Trophoblast cell (in vitro differentiated cells and primary cell): Measurements from ENCODE around the gene ABHD1.
"Not testable (repeated sequence)": the region's sequence is repeated elsewhere in the genome, so short reads cannot be mapped to it uniquely, and the experiment has no call there.

ENCODE experiments used
- DNase-seq, 2 donors: peaks; one replicate each; pipeline ENCODE4 v3.0.0-alpha.2; 2016
- H2AFZ ChIP-seq: 2 replicates; pipeline ENCODE4 v1.6.1; 2013; ENCODE audit warnings: low read length, moderate library complexity, mild to moderate bottlenecking; ENCODE audit not compliant: insufficient read depth, poor library complexity
- H2AK5ac ChIP-seq: 2 replicates; pipeline ENCODE4 v1.6.1; 2013; ENCODE audit warnings: mild to moderate bottlenecking, low read length
- H2BK120ac ChIP-seq: 2 replicates; pipeline ENCODE4 v1.6.1; 2013; ENCODE audit warnings: low read length, mild to moderate bottlenecking, moderate library complexity; ENCODE audit not compliant: insufficient read depth, poor library complexity
- H2BK12ac ChIP-seq: 2 replicates; pipeline ENCODE4 v1.6.1; 2013; ENCODE audit warnings: mild to moderate bottlenecking, low read length, moderate library complexity
- H2BK5ac ChIP-seq: 2 replicates; pipeline ENCODE4 v1.6.1; 2013; ENCODE audit warnings: low read length, low read depth, moderate library complexity, mild to moderate bottlenecking; ENCODE audit not compliant: poor library complexity
- H3K14ac ChIP-seq: 2 replicates; pipeline ENCODE4 v1.6.1; 2013; ENCODE audit warnings: mild to moderate bottlenecking, low read length
- H3K18ac ChIP-seq: 2 replicates; pipeline ENCODE4 v1.6.1; 2013; ENCODE audit warnings: mild to moderate bottlenecking, low read length
- H3K23ac ChIP-seq: 2 replicates; pipeline ENCODE4 v1.6.1; 2013; ENCODE audit warnings: low read length
- H3K27ac ChIP-seq: 2 replicates; pipeline ENCODE4 v1.5.1; 2013; ENCODE audit warnings: low read depth, mild to moderate bottlenecking, inconsistent platforms, low read length, moderate library complexity
- H3K27me3 ChIP-seq: 2 replicates; pipeline ENCODE4 v1.6.1; 2013; ENCODE audit warnings: inconsistent platforms, mild to moderate bottlenecking, low read length, moderate library complexity; ENCODE audit not compliant: insufficient read depth
- H3K36me3 ChIP-seq, 2 experiments: 1 replicate in 1 of 2; 2 replicates in 1 of 2; pipeline ENCODE4 v1.6.1; 2013; ENCODE audit warnings: low read length in 2 of 2, mild to moderate bottlenecking in 2 of 2, moderate library complexity in 1 of 2; ENCODE audit not compliant: insufficient read depth in 2 of 2, control insufficient read depth in 1 of 2
- H3K4ac ChIP-seq: 2 replicates; pipeline ENCODE4 v1.6.1; 2013; ENCODE audit warnings: low read depth, mild to moderate bottlenecking, low read length, moderate library complexity
- H3K4me1 ChIP-seq, 2 experiments: 1 replicate in 1 of 2; 2 replicates in 1 of 2; pipeline ENCODE4 v1.6.1; 2013; ENCODE audit warnings: low read length in 2 of 2, mild to moderate bottlenecking in 2 of 2, moderate library complexity in 1 of 2; ENCODE audit not compliant: insufficient read depth in 2 of 2, control insufficient read depth in 1 of 2
- H3K4me2 ChIP-seq: 2 replicates; pipeline ENCODE4 v1.6.1; 2013; ENCODE audit warnings: inconsistent platforms, mild to moderate bottlenecking, low read length, moderate library complexity
- H3K4me3 ChIP-seq: 2 replicates; pipeline ENCODE4 v1.5.1; 2013; ENCODE audit warnings: mild to moderate bottlenecking, low read depth, low read length, inconsistent platforms
- H3K79me1 ChIP-seq: one replicate; pipeline ENCODE4 v1.6.1; 2013; ENCODE audit warnings: low read length
- H3K79me2 ChIP-seq: 2 replicates; pipeline ENCODE4 v1.6.1; 2013; ENCODE audit warnings: low read length, mild to moderate bottlenecking; ENCODE audit not compliant: control insufficient read depth, insufficient read depth, poor library complexity
- H3K9ac ChIP-seq: 2 replicates; pipeline ENCODE4 v1.6.1; 2013; ENCODE audit warnings: mild to moderate bottlenecking, low read length
- H3K9me3 ChIP-seq: 2 replicates; pipeline ENCODE4 v1.6.1; 2013; ENCODE audit warnings: low read depth, mild to moderate bottlenecking, control low read depth, inconsistent platforms, low read length; ENCODE audit not compliant: insufficient read depth
- H4K12ac ChIP-seq: 2 replicates; pipeline ENCODE4 v1.6.1; 2013; ENCODE audit warnings: low read depth, mild to moderate bottlenecking, low read length, moderate library complexity
- H4K8ac ChIP-seq: 2 replicates; pipeline ENCODE4 v1.6.1; 2013; ENCODE audit warnings: low read depth, mild to moderate bottlenecking, low read length, moderate library complexity
- H4K91ac ChIP-seq: one replicate; pipeline ENCODE4 v1.6.1; 2013; ENCODE audit warnings: low read depth, mild to moderate bottlenecking, low read length, moderate library complexity
- WGBS: extraction: QIAGEN DNeasy Blood & Tissue Kit; methylation state at CpG from one replicate; pipeline ENCODE4 v1.1.7; 2013; ENCODE audit warnings: missing lambda C conversion rate; ENCODE audit not compliant: insufficient read length, insufficient coverage; ENCODE audit errors: extremely low coverage; 5-methylcytosine and 5-hydroxymethylcytosine counted together

Gene ABHD1

GRCh38 chr2:27108221-27108620, 15.4 kb upstream of the ABHD1 start:
- Histone ChIP-seq H3K79me2 (no peaks in the 10 kb centered on the region), H3K9ac (no peak overlapping the region), H2BK12ac (no peak overlapping the region), H2BK5ac (no peak overlapping the region), H3K27me3 (no peaks in the 10 kb centered on the region), H4K91ac (no peak overlapping the region), H3K4me1 (no peaks in the 10 kb centered on the region), H3K23ac (no peak overlapping the region), H2BK120ac (no peak overlapping the region), H3K4me3 (no peak overlapping the region), H3K14ac (no peak overlapping the region), H3K4me2 (no peak overlapping the region), H3K18ac (no peak overlapping the region), H2AK5ac (no peak overlapping the region), H3K4ac (no peak overlapping the region), H2AFZ (no peak overlapping the region), H4K12ac (no peak overlapping the region), H3K79me1 (no peaks in the 10 kb centered on the region), H3K9me3 (no peaks in the 10 kb centered on the region), H3K36me3 (no peaks in the 10 kb centered on the region), H3K27ac (no peak overlapping the region), H4K8ac (no peak overlapping the region)
- no CpG with 5 or more reads among the region's 2 CpGs for WGBS
- DNase-seq = no peak

- H2AFZ ChIP-seq = no peak overlapping the region
- H3K36me3 ChIP-seq = no peaks in the 10 kb centered on the region
- no peak overlapping the region for H4K91ac ChIP-seq
- no peaks in the 10 kb centered on the region for H3K9me3 ChIP-seq
- H3K18ac ChIP-seq = no peak overlapping the region
- H4K8ac ChIP-seq = no peak overlapping the region
- H3K9ac ChIP-seq = no peak overlapping the region
- no peak for DNase-seq
- no peak overlapping the region for H2BK12ac ChIP-seq
- H3K4me1 ChIP-seq = no peaks in the 10 kb centered on the region
- no peaks in the 10 kb centered on the region for H3K27me3 ChIP-seq
- H3K4ac ChIP-seq = no peak overlapping the region
- H3K27ac ChIP-seq = no peak overlapping the region
- no peak overlapping the region for H3K4me3 ChIP-seq
- no peak overlapping the region for H3K23ac ChIP-seq
- H2BK5ac ChIP-seq = no peak overlapping the region
- WGBS = no CpG with 5 or more reads among the region's 3 CpGs
- H2AK5ac ChIP-seq = no peak overlapping the region
- H3K79me1 ChIP-seq = no peaks in the 10 kb centered on the region
- H3K4me2 ChIP-seq = no peak overlapping the region
- no peak overlapping the region for H3K14ac ChIP-seq
- H2BK120ac ChIP-seq = no peak overlapping the region
- H4K12ac ChIP-seq = no peak overlapping the region
- no peaks in the 10 kb centered on the region for H3K79me2 ChIP-seq
These were observed 14.5 kb upstream of the ABHD1 start for GRCh38 chr2:27109083-27109482.

- not testable (repeated sequence) for H3K36me3 ChIP-seq, H3K79me2 ChIP-seq, H3K23ac ChIP-seq, H3K79me1 ChIP-seq, H4K91ac ChIP-seq, H2BK120ac ChIP-seq, H2AFZ ChIP-seq, H3K27ac ChIP-seq, H3K27me3 ChIP-seq, H2AK5ac ChIP-seq, H2BK5ac ChIP-seq, H4K12ac ChIP-seq, H4K8ac ChIP-seq, H2BK12ac ChIP-seq, H3K9me3 ChIP-seq, H3K14ac ChIP-seq, H3K4ac ChIP-seq, H3K4me2 ChIP-seq, DNase-seq, H3K4me1 ChIP-seq, H3K9ac ChIP-seq, H3K18ac ChIP-seq, H3K4me3 ChIP-seq
- WGBS = no CpG with 5 or more reads among the region's 24 CpGs
These were observed 12.8 kb upstream of the ABHD1 start for GRCh38 chr2:27110603-27111352.

GRCh38 chr2:27111392-27112078, 12.1 kb upstream of the ABHD1 start:
- not testable (repeated sequence) for H3K36me3 ChIP-seq, H3K27me3 ChIP-seq, H3K4me3 ChIP-seq, H4K12ac ChIP-seq, H3K9me3 ChIP-seq, H3K9ac ChIP-seq, H3K4me2 ChIP-seq, H3K79me1 ChIP-seq, H3K14ac ChIP-seq, DNase-seq, H4K91ac ChIP-seq, H2AK5ac ChIP-seq, H4K8ac ChIP-seq, H2BK120ac ChIP-seq, H3K23ac ChIP-seq, H2BK12ac ChIP-seq, H3K4me1 ChIP-seq, H3K27ac ChIP-seq, H3K4ac ChIP-seq, H2AFZ ChIP-seq, H2BK5ac ChIP-seq, H3K79me2 ChIP-seq, H3K18ac ChIP-seq
- WGBS = no CpG with 5 or more reads among the region's 49 CpGs
